ENCODE data around the gene AGK. TPM values are rescaled to one million over a fixed set of nuclear protein-coding genes. Genes with fewer than 3 reads are reported as not detected.

The AGK gene
- total and polyA plus RNA-seq, 2 of the 8 experiments (the other 6 are each of a cell fraction or from before 2014, with no cell fraction given), result 25.8 to 34.0 TPM

GRCh38 chr7:141663081-141663849 is 112.1 kb downstream of the AGK start (continued):
- TF ChIP-seq CHD7 (IDR thresholded peaks at IDR 0.05; ENCODE audit: insufficient replicate concordance, low read length) (no peak), E2F6 (IDR thresholded peaks at IDR 0.05) (no peak), EP300 (IDR thresholded peaks at IDR 0.05; ENCODE audit: borderline replicate concordance in 1 of 2, low read depth in 2 of 2, low read length in 2 of 2) (no peak), HDAC2 (IDR thresholded peaks at IDR 0.05; ENCODE audit: borderline replicate concordance in 1 of 2, low read depth in 2 of 2, low read length in 2 of 2) (no peak), TBP (IDR thresholded peaks at IDR 0.05; ENCODE audit: low read depth, low read length) (no peak), RFX5 (IDR thresholded peaks at IDR 0.05; ENCODE audit: borderline replicate concordance, low read depth, low read length) (no peak), HDAC6 (IDR thresholded peaks at IDR 0.05; ENCODE audit: low read depth, low read length) (no peak), RNF2 (IDR thresholded peaks at IDR 0.05; ENCODE audit: borderline replicate concordance, low read depth, low read length, missing control alignments, poor library complexity, severe bottlenecking) (no peak)
